Right cardiac atrium (tissue), 5 donors: Measurements from ENCODE around the gene SLC25A2. TPM values are rescaled to one million over a fixed set of nuclear protein-coding genes. Genes with fewer than 3 reads are reported as not detected.
"Not testable (repeated sequence)": the region's sequence is repeated elsewhere in the genome, so short reads cannot be mapped to it uniquely, and the experiment has no call there.

Experiments
- ATAC-seq, 2 donors: fragments of 200-7000 bp; cut with Tn5 transposase; one replicate each; pipeline versions ENCODE4 v1.8.0 to v1.9.1; 2020; ENCODE audit warnings: moderate library complexity in 2 of 2, mild to moderate bottlenecking in 1 of 2
- DNase-seq, 3 donors: peaks; one replicate each; pipeline ENCODE4 v3.0.0-alpha.2; 2020
- H3K27ac ChIP-seq: one replicate; pipeline ENCODE4 v1.5.1; 2013; ENCODE audit warnings: mild to moderate bottlenecking, low read length, control low read depth, moderate library complexity
- H3K27me3 ChIP-seq: one replicate; pipeline ENCODE4 v1.6.1; 2013; ENCODE audit not compliant: control insufficient read depth, insufficient read depth
- H3K4me1 ChIP-seq: one replicate; pipeline ENCODE4 v1.6.1; 2013; ENCODE audit warnings: low read length; ENCODE audit not compliant: control insufficient read depth, insufficient read depth
- H3K4me3 ChIP-seq: one replicate; pipeline ENCODE4 v1.5.1; 2013; ENCODE audit warnings: low read length, control low read depth
- H3K9me3 ChIP-seq: one replicate; pipeline ENCODE4 v1.6.1; 2013; ENCODE audit warnings: low read length; ENCODE audit not compliant: control insufficient read depth
- WGBS: extraction: QIAGEN DNeasy Blood & Tissue Kit; methylation state at CpG from one replicate; pipeline ENCODE4 v1.1.7; 2013; 5-methylcytosine and 5-hydroxymethylcytosine counted together
- intact Hi-C, 4 donors: fragments of 100-400 bp; cut with DNase I; formaldehyde crosslinking; loops; one replicate each; pipeline versions ENCODE4 v1.11.0 to v1.14.0; 2022 to 2023
- polyA plus RNA-seq: library from polyadenylated mRNA; stranded (reverse); fragments of 200-250 nt; gene quantifications from one replicate; pipeline ENCODE4 v1.2.3, GENCODE V29; 2013
- total RNA-seq, 4 donors: library from RNA; stranded (reverse); fragmentation: NEBNext Ultra II Directional; extraction: Animal tissue kit (Norgen Biotek cat#: 25700); gene quantifications; one replicate each; pipeline ENCODE4 v1.2.1, GENCODE V29; 2021
- donor health status: healthy with polysubstance abuse.
- donor health status: DM: no; HTN: yes; CAD: no.
- donor health status: DM: no; HTN: no; CAD: no.
- donor health status: DM: no; HTN: yes; CAD: no; lungs with severe emphysema.
- donor health status: DM: yes; HTN: yes; CAD: no.

Gene SLC25A2
- total and polyA plus RNA-seq, 5 donors, result 0.14 to 0.37 (median 0.17) TPM; not detected in 2

- not testable (repeated sequence) for DNase-seq, H3K4me1 ChIP-seq, H3K4me3 ChIP-seq, H3K27me3 ChIP-seq, H3K27ac ChIP-seq, H3K9me3 ChIP-seq, ATAC-seq
- intact Hi-C loops, result loop anchor here in 1 of 4 donors (10.0 kb wide), 1 partner anchor 222 kb away; no protein-coding TSS in a partner anchor
- WGBS, result 35% methylated on average over 39 of the region's 39 CpGs
These were observed 28.7 kb upstream of the SLC25A2 start for GRCh38 chr5:141332571-141332970.

- DNase-seq, result peak in 1 of 3 donors; percentile 71
- 18% methylated on average over 21 of the region's 21 CpGs for WGBS
- no peaks in the 10 kb centered on the region for H3K9me3 ChIP-seq
- no peaks in the 10 kb centered on the region for H3K4me1 ChIP-seq
- intact Hi-C loops, result loop anchor here in 1 of 4 donors (10.0 kb wide), 1 partner anchor 224 kb away; no protein-coding TSS in a partner anchor
- H3K27me3 ChIP-seq, result no peaks in the 10 kb centered on the region
- H3K4me3 ChIP-seq, result peak within 1 kb of the TSS; percentile 49
- no peak for ATAC-seq
- no peak within 1 kb of the TSS for H3K27ac ChIP-seq
These were observed 26.6 kb upstream of the SLC25A2 start, which contains the start of gene PCDHGA1 for GRCh38 chr5:141330299-141331080. Gene PCDHGA1, plus strand, starts transcription at chr5:141330514.

- Histone ChIP-seq H3K4me1 (no peaks in the 10 kb centered on the region), H3K27ac (no peak overlapping the region), H3K4me3 (no peak overlapping the region), H3K9me3 (no peaks in the 10 kb centered on the region), H3K27me3 (no peaks in the 10 kb centered on the region)
- intact Hi-C loops, result loop anchor here in 1 of 4 donors (5.0 kb wide), 1 partner anchor 234 kb away; no protein-coding TSS in a partner anchor
- ATAC-seq (no peak), DNase-seq (no peak)
- WGBS, result 77% methylated on average over 8 of the region's 8 CpGs
These were observed 24.4 kb upstream of the SLC25A2 start for GRCh38 chr5:141328231-141328630.

GRCh38 chr5:141326088-141326854, 22.4 kb upstream of the SLC25A2 start:
- Histone ChIP-seq H3K4me1 (no peaks in the 10 kb centered on the region), H3K9me3 (no peaks in the 10 kb centered on the region), H3K4me3 (peak overlapping the region; percentile 46), H3K27me3 (no peaks in the 10 kb centered on the region), H3K27ac (peak overlapping the region; percentile 55)
- 8% methylated on average over 27 of the region's 27 CpGs for WGBS
- DNase-seq, result peak; percentile 59 to 83 (median 77)
- intact Hi-C loops, result loop anchor here in 1 of 4 donors (5.0 kb wide), 1 partner anchor 236 kb away; no protein-coding TSS in a partner anchor
- peak; percentile 77 to 93 for ATAC-seq

- Histone ChIP-seq H3K4me1 (no peaks in the 10 kb centered on the region), H3K27ac (no peak overlapping the region), H3K27me3 (no peaks in the 10 kb centered on the region), H3K9me3 (peaks cover 8% of the 10 kb centered on the region), H3K4me3 (no peak overlapping the region)
- ATAC-seq (no peak), DNase-seq (no peak)
- intact Hi-C loops, result no loop called here
- WGBS, result 92% methylated on average over 3 of the region's 3 CpGs
These were observed 18.4 kb upstream of the SLC25A2 start for GRCh38 chr5:141322261-141322660.

GRCh38 chr5:141320225-141321169, 16.6 kb upstream of the SLC25A2 start, which contains the start of gene TAF7:
Gene TAF7, minus strand, starts transcription at chr5:141320784. Its CDS starts 740 bp downstream, at chr5:141320044.
- H3K27ac ChIP-seq, result peak within 1 kb of the TSS; percentile 93
- DNase-seq (peak; percentile 92 to 97 (median 96)), ATAC-seq (peak; percentile 99 to 100)
- peak within 1 kb of the TSS; percentile 78 for H3K4me3 ChIP-seq
- H3K4me1 ChIP-seq, result no peaks in the 10 kb centered on the region
- no peaks in the 10 kb centered on the region for H3K27me3 ChIP-seq
- 1% methylated on average over 67 of the region's 67 CpGs for WGBS
- peaks cover 8% of the 10 kb centered on the region for H3K9me3 ChIP-seq
- intact Hi-C loops, result no loop called here

GRCh38 chr5:141319699-141320098, 15.8 kb upstream of the SLC25A2 start:
- Histone ChIP-seq H3K4me3 (peak overlapping the region; percentile 78), H3K27me3 (no peaks in the 10 kb centered on the region), H3K9me3 (peaks cover 8% of the 10 kb centered on the region), H3K27ac (no peak overlapping the region), H3K4me1 (no peaks in the 10 kb centered on the region)
- intact Hi-C loops, result no loop called here
- ATAC-seq (no peak), DNase-seq (no peak)
- 69% methylated on average over 5 of the region's 5 CpGs for WGBS

GRCh38 chr5:141319202-141319601, 15.4 kb upstream of the SLC25A2 start:
- Histone ChIP-seq H3K27me3 (no peaks in the 10 kb centered on the region), H3K27ac (no peak overlapping the region), H3K9me3 (peaks cover 8% of the 10 kb centered on the region), H3K4me1 (no peaks in the 10 kb centered on the region), H3K4me3 (peak overlapping the region; percentile 78)
- DNase-seq (no peak), ATAC-seq (no peak)
- intact Hi-C loops, result no loop called here
- WGBS, result 98% methylated on average over 6 of the region's 6 CpGs

GRCh38 chr5:141316963-141317362, 13.1 kb upstream of the SLC25A2 start:
- H3K27me3 ChIP-seq, DNase-seq, H3K4me3 ChIP-seq, H3K4me1 ChIP-seq, H3K27ac ChIP-seq, H3K9me3 ChIP-seq, intact Hi-C loops, ATAC-seq: not testable (repeated sequence)
- 88% methylated on average over 4 of the region's 4 CpGs for WGBS

- Histone ChIP-seq H3K27ac (no peak overlapping the region), H3K4me1 (no peaks in the 10 kb centered on the region), H3K4me3 (no peak overlapping the region), H3K27me3 (no peaks in the 10 kb centered on the region), H3K9me3 (peaks cover 2% of the 10 kb centered on the region)
- ATAC-seq, result no peak
- no peak for DNase-seq
- intact Hi-C loops, result no loop called here
These were observed 9.9 kb upstream of the SLC25A2 start for GRCh38 chr5:141313711-141314110.
